H1 (cell line): ENCODE data around the gene OSBPL5. TPM values are rescaled to one million over a fixed set of nuclear protein-coding genes. Genes with fewer than 3 reads are reported as not detected.

Experiments used
- CTCF ChIA-PET: fragments of 300-600 bp; sonication (Branson Sonifier 250); formaldehyde crosslinking; loops from one replicate; lab custom pipeline; 2021; ENCODE audit not compliant: partially characterized antibody; lab: Charles Lee
- POLR2A ChIA-PET: fragments of 300-600 bp; sonication (Branson Sonifier 250); formaldehyde crosslinking; loops from one replicate; lab custom pipeline; 2021; ENCODE audit warnings: inconsistent platforms; ENCODE audit not compliant: partially characterized antibody; lab: Charles Lee
- DNase-seq, 2 experiments: peaks; one replicate each; pipeline versions ENCODE4 v3.0.0 to v3.0.0-alpha.2; 2010 to 2022; ENCODE audit warnings: low spot score in 2 of 2, low read depth in 1 of 2, mixed read lengths in 1 of 2
- FAIRE-seq: peaks from 2 replicates; lab custom pipeline; 2011; peaks lifted over from hg19 to GRCh38; lab: Jason Lieb, UNC
- H2AFZ ChIP-seq: 2 replicates; pipeline ENCODE4 v1.8.1; 2012; ENCODE audit warnings: low read length, inconsistent platforms
- H2AK5ac ChIP-seq: 2 replicates; pipeline ENCODE4 v1.6.1; 2013; ENCODE audit warnings: low read depth, low read length
- H2BK120ac ChIP-seq: replicated peaks from 2 replicates; pipeline ENCODE3; 2013; ENCODE audit warnings: low read depth, low read length, inconsistent platforms
- H2BK12ac ChIP-seq: 2 replicates; pipeline ENCODE4 v1.6.1; 2013; ENCODE audit warnings: low read depth, low read length
- H2BK15ac ChIP-seq: 2 replicates; pipeline ENCODE4 v1.6.1; 2013; ENCODE audit warnings: low read length
- H2BK20ac ChIP-seq: 2 replicates; pipeline ENCODE4 v1.6.1; 2013; ENCODE audit warnings: low read length
- H2BK5ac ChIP-seq: 2 replicates; pipeline ENCODE4 v1.6.1; 2013; ENCODE audit warnings: low read depth, low read length
- H3K14ac ChIP-seq: 2 replicates; pipeline ENCODE4 v1.6.1; 2013; ENCODE audit warnings: inconsistent platforms; ENCODE audit not compliant: insufficient read length
- H3K18ac ChIP-seq: 2 replicates; pipeline ENCODE4 v1.6.1; 2013; ENCODE audit warnings: low read length; ENCODE audit errors: extremely low read depth
- H3K23ac ChIP-seq: 2 replicates; pipeline ENCODE4 v1.6.1; 2013; ENCODE audit warnings: inconsistent platforms; ENCODE audit not compliant: insufficient read length
- H3K23me2 ChIP-seq: 2 replicates; pipeline ENCODE4 v1.6.1; 2013; ENCODE audit warnings: low read depth, low read length
- H3K27ac ChIP-seq: 2 replicates; pipeline ENCODE4 v1.6.1; 2011; ENCODE audit warnings: low read depth, low read length, inconsistent platforms
- H3K27me3 ChIP-seq, 4 experiments: replicated peaks in 1 of 4; 1 replicate in 1 of 4; 2 replicates in 3 of 4; pipeline versions ENCODE4 v1.6.1 to v1.8.1; 2011 to 2013; ENCODE audit warnings: low read length in 3 of 4, mild to moderate bottlenecking in 3 of 4, inconsistent platforms in 2 of 4, mixed read lengths in 2 of 4, moderate library complexity in 1 of 4; ENCODE audit not compliant: control insufficient read depth in 3 of 4, insufficient read depth in 3 of 4; ENCODE audit errors: extremely low read depth in 1 of 4
- H3K36me3 ChIP-seq, 4 experiments: 2 replicates each; pipeline versions ENCODE4 v1.6.1 to v1.8.1; 2011 to 2013; ENCODE audit warnings: mild to moderate bottlenecking in 4 of 4, low read length in 3 of 4, moderate library complexity in 2 of 4, control low read depth in 1 of 4, inconsistent platforms in 1 of 4; ENCODE audit not compliant: insufficient read depth in 4 of 4, control insufficient read depth in 2 of 4
- H3K4ac ChIP-seq: replicated peaks from 2 replicates; pipeline ENCODE3; 2013; ENCODE audit warnings: low read length, low read depth, mixed read lengths, inconsistent platforms; ENCODE audit not compliant: insufficient read length
- H3K4me1 ChIP-seq, 4 experiments: replicated peaks in 1 of 4; 1 replicate in 1 of 4; 2 replicates in 3 of 4; pipeline versions ENCODE4 v1.6.1 to v1.8.1; 2011 to 2013; ENCODE audit warnings: low read length in 3 of 4, inconsistent platforms in 2 of 4, mixed read lengths in 1 of 4; ENCODE audit not compliant: insufficient read depth in 4 of 4, control insufficient read depth in 3 of 4
- H3K4me2 ChIP-seq, 2 experiments: 2 replicates each; pipeline versions ENCODE4 v1.6.1 to v1.8.1; 2011 to 2013; ENCODE audit warnings: low read depth in 2 of 2, low read length in 2 of 2, control low read depth in 1 of 2, inconsistent platforms in 1 of 2, mild to moderate bottlenecking in 1 of 2; ENCODE audit not compliant: insufficient read depth in 1 of 2
- H3K4me3 ChIP-seq, 4 experiments: fragments of 200-600, 300-600 bp in 1 of 4; sonication (generic), shearing (Covaris generic), sonication (Bioruptor Twin) in 1 of 4; 2 replicates each; pipeline versions ENCODE4 v1.5.1 to v1.8.1; 2011 to 2016; ENCODE audit warnings: low read length in 4 of 4, low read depth in 3 of 4, control low read depth in 2 of 4, inconsistent platforms in 2 of 4, mild to moderate bottlenecking in 2 of 4, mixed read lengths in 1 of 4, moderate library complexity in 1 of 4; ENCODE audit not compliant: insufficient read depth in 2 of 4; ENCODE audit errors: extremely low read depth in 1 of 4
- H3K56ac ChIP-seq: replicated peaks from 2 replicates; pipeline ENCODE3; 2013; ENCODE audit warnings: low read depth, mild to moderate bottlenecking, mixed read lengths, low read length, inconsistent platforms; ENCODE audit not compliant: insufficient read length
- H3K79me1 ChIP-seq: 2 replicates; pipeline ENCODE4 v1.6.1; 2013; ENCODE audit warnings: low read depth, low read length, control low read depth
- H3K79me2 ChIP-seq, 2 experiments: 2 replicates each; pipeline versions ENCODE4 v1.6.1 to v1.8.1; 2012 to 2013; ENCODE audit warnings: low read length in 2 of 2, mild to moderate bottlenecking in 2 of 2, inconsistent platforms in 1 of 2; ENCODE audit not compliant: insufficient read depth in 2 of 2, control insufficient read depth in 1 of 2
- H3K9ac ChIP-seq, 4 experiments: replicated peaks in 1 of 4; 1 replicate in 1 of 4; 2 replicates in 3 of 4; pipeline versions ENCODE4 v1.6.1 to v1.8.1; 2011 to 2013; ENCODE audit warnings: low read depth in 3 of 4, low read length in 3 of 4, control low read depth in 2 of 4, mild to moderate bottlenecking in 2 of 4, moderate library complexity in 2 of 4, inconsistent platforms in 1 of 4; ENCODE audit errors: extremely low read depth in 1 of 4
- H3K9me3 ChIP-seq, 2 experiments: 2 replicates each; pipeline versions ENCODE4 v1.6.1 to v1.8.1; 2012 to 2013; ENCODE audit warnings: mild to moderate bottlenecking in 2 of 2, moderate library complexity in 2 of 2, control low read depth in 1 of 2, inconsistent platforms in 1 of 2, low read depth in 1 of 2, low read length in 1 of 2, mixed read lengths in 1 of 2; ENCODE audit not compliant: insufficient read depth in 2 of 2
- H4K20me1 ChIP-seq, 2 experiments: replicated peaks in 1 of 2; 2 replicates each; pipeline versions ENCODE3 to v1.8.1; 2011 to 2013; ENCODE audit warnings: inconsistent platforms in 2 of 2, low read length in 2 of 2, mild to moderate bottlenecking in 1 of 2; ENCODE audit not compliant: insufficient read depth in 2 of 2, control insufficient read depth in 1 of 2
- H4K5ac ChIP-seq: 2 replicates; pipeline ENCODE4 v1.6.1; 2013; ENCODE audit warnings: low read length, low read depth, mixed read lengths, inconsistent platforms; ENCODE audit not compliant: insufficient read length
- H4K8ac ChIP-seq: 2 replicates; pipeline ENCODE4 v1.8.0; 2013; ENCODE audit warnings: mild to moderate bottlenecking, moderate library complexity, low read length, inconsistent platforms; ENCODE audit not compliant: insufficient read depth; ENCODE audit errors: extremely low read depth
- H4K91ac ChIP-seq: replicated peaks from 2 replicates; pipeline ENCODE3; 2013; ENCODE audit warnings: low read length, mixed read lengths, inconsistent platforms; ENCODE audit not compliant: insufficient read length
- CREB1 ChIP-seq: IDR thresholded peaks from 2 replicates; pipeline ENCODE4 v1.6.1; 2012; ENCODE audit warnings: inconsistent platforms
- EGR1 ChIP-seq: IDR thresholded peaks from 2 replicates; pipeline ENCODE4 v1.6.1; 2011; ENCODE audit warnings: low read depth, low read length, borderline replicate concordance
- JUND ChIP-seq: IDR thresholded peaks from 2 replicates; pipeline ENCODE4 v1.6.1; 2011; ENCODE audit warnings: mild to moderate bottlenecking, improper control_type of control experiment, low read length
- TAF1 ChIP-seq: IDR thresholded peaks from 2 replicates; pipeline ENCODE4 v1.6.1; 2011; ENCODE audit warnings: mild to moderate bottlenecking, low read depth, low read length
- WGBS, 2 experiments: shearing (Covaris generic) in 1 of 2; methylation state at CpG; one replicate each; pipeline versions ENCODE4 v1.1.6 to v1.1.7; 2013 to 2015; ENCODE audit warnings: low lambda C conversion rate in 2 of 2, mixed read lengths in 2 of 2, inconsistent platforms in 1 of 2, low coverage in 1 of 2, missing lambda C conversion rate in 1 of 2; ENCODE audit not compliant: insufficient replicate concordance in 2 of 2, insufficient coverage in 1 of 2, insufficient read length in 1 of 2; ENCODE audit errors: extremely low coverage in 1 of 2, missing lambda C conversion rate in 1 of 2; 5-methylcytosine and 5-hydroxymethylcytosine counted together
- polyA plus RNA-seq, 7 experiments: library from polyadenylated mRNA; depleted of rRNA in 3 of 7; stranded (reverse) in 5 of 7; unstranded in 2 of 7; fragments of >200 nt in 5 of 7; fragments of 200-250 nt in 2 of 7; gene quantifications; 1 replicate in 5 of 7; 2 replicates in 1 of 7; 4 replicates in 1 of 7; pipeline versions ENCODE4 v1.2.1 to v1.2.3, GENCODE V29; 2011 to 2013; ENCODE audit warnings: missing spikeins in 2 of 7, mixed read lengths in 2 of 7
- total RNA-seq: library from RNA; stranded (reverse); fragmentation: NEBNext Ultra II Directional; extraction: Animal tissue kit (Norgen Biotek cat#: 25700); gene quantifications from 2 replicates; pipeline ENCODE4 v1.2.1, GENCODE V29; 2021
- TF ChIP-seq, protein P1 (sequence below): IDR thresholded peaks from 2 replicates; pipeline ENCODE4 v1.6.1; 2011; ENCODE audit warnings: low read length, improper control_type of control experiment
- TF ChIP-seq, protein P2 (sequence below): IDR thresholded peaks from 2 replicates; pipeline ENCODE4 v1.6.1; 2011; ENCODE audit warnings: low read depth, mild to moderate bottlenecking, low read length; ENCODE audit not compliant: insufficient read depth

The OSBPL5 gene
- total and polyA plus RNA-seq, 2 of the 8 experiments (the other 6 are each of a cell fraction or from before 2014, with no cell fraction given), result 3.4 to 9.9 TPM

DNA sequence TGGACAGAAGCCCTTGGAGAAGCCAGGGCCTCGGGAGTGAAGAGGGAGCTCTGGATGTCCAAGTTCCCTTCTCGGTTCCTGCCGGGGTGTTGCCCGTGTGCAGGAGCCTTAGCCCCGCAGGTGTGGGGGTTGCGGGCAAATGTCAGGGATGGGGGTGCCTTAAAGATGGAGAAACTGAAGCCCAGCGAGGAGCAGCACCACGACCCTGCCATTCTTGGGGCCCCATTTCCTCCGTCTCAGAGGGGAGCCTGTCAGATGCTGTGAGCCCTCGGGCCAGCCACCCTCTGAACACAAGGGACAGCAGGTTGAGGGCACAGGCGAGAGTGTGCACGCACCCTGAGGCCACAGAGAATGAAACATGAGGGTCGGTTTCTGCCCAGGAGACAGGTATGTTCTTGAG is 6.3 kb downstream of the OSBPL5 start:
- Histone ChIP-seq H2AFZ (no peak overlapping the region), H3K14ac (no peak overlapping the region), H2BK5ac (no peak overlapping the region), H3K23ac (no peak overlapping the region), H2AK5ac (0 out of 2 replicates have a peak overlapping the region, but pooled peaks have one; percentile 41), H4K5ac (no peak overlapping the region), H3K9ac (no peak overlapping the region), H2BK15ac (0 out of 2 replicates have a peak overlapping the region, but pooled peaks have one; percentile 95), H3K4me3 (no peak overlapping the region), H3K9me3 (no peaks in the 10 kb centered on the region), H2BK12ac (no peak overlapping the region; the same call in 1 of the 2 replicates), H3K4me2 (no peak overlapping the region; a peak in 1 of 4 replicates), H3K56ac (no peak overlapping the region), H2BK120ac (no peak overlapping the region), H3K27me3 (peaks cover 0 to 16% (median 5%) of the 10 kb centered on the region in 4 experiments; a peak in 4 of 7 replicates), H3K79me2 (peaks cover 2 to 3% of the 10 kb centered on the region in 2 experiments; a peak in 2 of 4 replicates), H4K20me1 (peaks cover 0 to 3% of the 10 kb centered on the region in 2 experiments), H3K4ac (no peak overlapping the region), H4K8ac (peak overlapping the region; percentile 36; the same call in 1 of the 2 replicates), H2BK20ac (no peak overlapping the region), H3K79me1 (peaks cover 6% of the 10 kb centered on the region), H3K23me2 (peaks cover 10% of the 10 kb centered on the region), H3K27ac (no peak overlapping the region), H3K36me3 (no peaks in the 10 kb centered on the region), H4K91ac (peak overlapping the region; percentile 60), H3K18ac (no peak overlapping the region), H3K4me1 (peaks cover 8 to 45% (median 37%) of the 10 kb centered on the region in 4 experiments)
- FAIRE-seq (no peak), DNase-seq (no peak)
- POLR2A ChIA-PET, result interaction anchor here (1.0 kb wide), 1 partner anchor 9 kb away, joined by 3 read pairs; no protein-coding TSS in a partner anchor
- CTCF ChIA-PET, result interaction anchor here (0.7 to 1.2 kb wide), 4 partner anchors 10 to 121 kb away, joined by 3 to 7 read pairs (median 4); no protein-coding TSS in a partner anchor
- TF ChIP-seq CREB1, result no peak
- TF ChIP-seq, protein P1, sequence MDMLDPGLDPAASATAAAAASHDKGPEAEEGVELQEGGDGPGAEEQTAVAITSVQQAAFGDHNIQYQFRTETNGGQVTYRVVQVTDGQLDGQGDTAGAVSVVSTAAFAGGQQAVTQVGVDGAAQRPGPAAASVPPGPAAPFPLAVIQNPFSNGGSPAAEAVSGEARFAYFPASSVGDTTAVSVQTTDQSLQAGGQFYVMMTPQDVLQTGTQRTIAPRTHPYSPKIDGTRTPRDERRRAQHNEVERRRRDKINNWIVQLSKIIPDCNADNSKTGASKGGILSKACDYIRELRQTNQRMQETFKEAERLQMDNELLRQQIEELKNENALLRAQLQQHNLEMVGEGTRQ, result no peak
- TF ChIP-seq JUND, result no peak
- TF ChIP-seq TAF1, result no peak
- TF ChIP-seq, protein P2, sequence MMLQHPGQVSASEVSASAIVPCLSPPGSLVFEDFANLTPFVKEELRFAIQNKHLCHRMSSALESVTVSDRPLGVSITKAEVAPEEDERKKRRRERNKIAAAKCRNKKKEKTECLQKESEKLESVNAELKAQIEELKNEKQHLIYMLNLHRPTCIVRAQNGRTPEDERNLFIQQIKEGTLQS, result no peak
- TF ChIP-seq EGR1, result no peak
- 89% methylated on average over 13 of the region's 13 CpGs; no CpG with 5 or more reads in 1 of the 2 experiments for WGBS, 2 experiments
